Measurements from ENCODE around the gene TMEM132D. TPM values are rescaled to one million over a fixed set of nuclear protein-coding genes. Genes with fewer than 3 reads are reported as not detected.

TMEM132D gene
- total and polyA plus RNA-seq, 2 donors (not counting 3 experiments of a cell fraction or from before 2014, with no cell fraction given): not detected

- Histone ChIP-seq H3K27ac (ENCODE audit: insufficient read depth, low read depth, low read length) (no peak overlapping the region), H3K4me1 (ENCODE audit: control insufficient read depth, extremely low read depth, insufficient read depth, low read length) (no peaks in the 10 kb centered on the region), H3K4me2 (ENCODE audit: insufficient read depth, low read length) (no peak overlapping the region), H4K20me1 (replicated peaks; ENCODE audit: control insufficient read depth, extremely low read depth, insufficient read depth, low read length) (no peaks in the 10 kb centered on the region), H3K79me2 (ENCODE audit: control insufficient read depth, insufficient read depth, low read length) (no peaks in the 10 kb centered on the region), H3K9me3 (replicated peaks; ENCODE audit: control insufficient read depth, insufficient read depth, low read length) (peaks cover 7% of the 10 kb centered on the region), H3K4me3 (replicated peaks in 1 of 3; ENCODE audit: insufficient read depth in 1 of 3, low read depth in 1 of 3, low read length in 3 of 3) (no peak overlapping the region), H3K27me3 (ENCODE audit: control insufficient read depth in 2 of 2, insufficient read depth in 2 of 2, low read length in 2 of 2) (no peaks in the 10 kb centered on the region), H2AFZ (ENCODE audit: low read depth, low read length) (no peak overlapping the region), H3K9me1 (replicated peaks; ENCODE audit: control insufficient read depth, extremely low read depth, insufficient read depth, low read length) (no peaks in the 10 kb centered on the region), H3K36me3 (ENCODE audit: control insufficient read depth in 2 of 2, extremely low read depth in 1 of 2, insufficient read depth in 2 of 2, low read length in 2 of 2) (no peaks in the 10 kb centered on the region), H3K9ac (replicated peaks; ENCODE audit: extremely low read depth, insufficient read depth, low read length) (no peak overlapping the region)
- POLR2A ChIA-PET: no interaction called here
- CTCF ChIA-PET: no interaction called here
- dilution Hi-C loops (cut with MboI; ENCODE audit: extremely low pct_ligation_motif_present, low sequenced_read_pairs): no loop called here
- TF ChIP-seq CTCF (IDR thresholded peaks at IDR 0.05; ENCODE audit: extremely low read depth in 1 of 2, insufficient read depth in 1 of 2, low read depth in 1 of 2, low read length in 2 of 2) (no peak), EZH2 (IDR thresholded peaks at IDR 0.05; ENCODE audit: borderline replicate concordance, low read depth, low read length, severe bottlenecking) (no peak), MYC (IDR thresholded peaks at IDR 0.05; ENCODE audit: low read depth, low read length) (no peak), JUN (IDR thresholded peaks at IDR 0.05; ENCODE audit: borderline replicate concordance, insufficient read depth, insufficient read length, low read depth) (no peak), MAX (IDR thresholded peaks at IDR 0.05; ENCODE audit: insufficient read depth, insufficient read length) (no peak), FOS (IDR thresholded peaks at IDR 0.05; ENCODE audit: borderline replicate concordance, insufficient read depth, low read length) (no peak), POLR2A (IDR thresholded peaks at IDR 0.05; ENCODE audit: low read depth, low read length) (no peak), POLR2AphosphoS5 (IDR thresholded peaks at IDR 0.05; ENCODE audit: insufficient read depth, low read depth, low read length) (no peak), GATA2 (IDR thresholded peaks at IDR 0.05; ENCODE audit: insufficient read depth, insufficient read length, low read depth, low read length) (no peak)
- no peak for FAIRE-seq
- no peak for DNase-seq (ENCODE audit: low read depth, low spot score)
- intact Hi-C loops (cut with micrococcal nuclease): no loop called here
- no TSS peak for BruUV-seq (replicated peaks)
Measured at GRCh38 chr12:129716825-129717224, 187.0 kb downstream of the TMEM132D start.
